Measurements from ENCODE around the gene FAM114A1. TPM values are rescaled to one million over a fixed set of nuclear protein-coding genes. Genes with fewer than 3 reads are reported as not detected.

The FAM114A1 gene
- total RNA-seq, 1 donor from 2014 or later, result 159 TPM

GRCh38 chr4:38989487-38989886, 121.9 kb downstream of the FAM114A1 start:
- Histone ChIP-seq H3K9ac (ENCODE audit: low read length) (no peak overlapping the region), H3K27ac (ENCODE audit: low read depth, low read length) (no peak overlapping the region), H3K4me2 (ENCODE audit: low read length) (no peak overlapping the region), H3K4me1 (ENCODE audit: insufficient read depth, low read length) (peaks cover 11% of the 10 kb centered on the region), H3K36me3 (ENCODE audit: insufficient read depth, low read length) (no peaks in the 10 kb centered on the region), H4K20me1 (ENCODE audit: insufficient read depth, low read length) (no peaks in the 10 kb centered on the region), H2AFZ (ENCODE audit: low read depth, low read length) (no peak overlapping the region), H3K9me3 (ENCODE audit: insufficient read depth, low read depth, low read length) (no peaks in the 10 kb centered on the region), H3K4me3 (ENCODE audit: insufficient read depth, low read depth, low read length) (no peak overlapping the region), H3K27me3 (ENCODE audit: insufficient read depth, low read length) (no peaks in the 10 kb centered on the region), H3K79me2 (ENCODE audit: insufficient read depth, low read length) (no peaks in the 10 kb centered on the region)
- no peak for FAIRE-seq
- H3K27me3 Mint-ChIP-seq (ENCODE audit: low read depth, unreplicated experiment), result no peaks in the 10 kb centered on the region
- H3K9me3 Mint-ChIP-seq (ENCODE audit: unreplicated experiment), result no peaks in the 10 kb centered on the region
- peaks cover 13% of the 10 kb centered on the region for H3K4me1 Mint-ChIP-seq (ENCODE audit: low read depth, unreplicated experiment)
- TF ChIP-seq CTCF (IDR thresholded peaks at IDR 0.05; ENCODE audit: insufficient read depth, low read depth, low read length), result no peak
- TF ChIP-seq EZH2 (IDR thresholded peaks at IDR 0.05; ENCODE audit: insufficient read depth, low read length), result no peak
- H3K27ac Mint-ChIP-seq (ENCODE audit: unreplicated experiment), result no peak overlapping the region
- H3K4me3 Mint-ChIP-seq (ENCODE audit: unreplicated experiment), result no peak overlapping the region
- no peak for DNase-seq (ENCODE audit: low read depth)
- H3K36me3 Mint-ChIP-seq (ENCODE audit: low read depth, unreplicated experiment), result no peaks in the 10 kb centered on the region

GRCh38 chr4:38990241-38990640, 122.6 kb downstream of the FAM114A1 start:
- Histone ChIP-seq H3K9me3 (ENCODE audit: insufficient read depth, low read depth, low read length) (no peaks in the 10 kb centered on the region), H3K4me1 (ENCODE audit: insufficient read depth, low read length) (peaks cover 7% of the 10 kb centered on the region), H4K20me1 (ENCODE audit: insufficient read depth, low read length) (no peaks in the 10 kb centered on the region), H3K36me3 (ENCODE audit: insufficient read depth, low read length) (no peaks in the 10 kb centered on the region), H3K27me3 (ENCODE audit: insufficient read depth, low read length) (no peaks in the 10 kb centered on the region), H3K4me3 (ENCODE audit: insufficient read depth, low read depth, low read length) (no peak overlapping the region), H3K9ac (ENCODE audit: low read length) (no peak overlapping the region), H3K4me2 (ENCODE audit: low read length) (no peak overlapping the region), H3K27ac (ENCODE audit: low read depth, low read length) (no peak overlapping the region), H3K79me2 (ENCODE audit: insufficient read depth, low read length) (no peaks in the 10 kb centered on the region), H2AFZ (ENCODE audit: low read depth, low read length) (no peak overlapping the region)
- Mint-ChIP-seq H3K9me3 (ENCODE audit: unreplicated experiment) (no peaks in the 10 kb centered on the region), H3K27me3 (ENCODE audit: low read depth, unreplicated experiment) (no peaks in the 10 kb centered on the region), H3K27ac (ENCODE audit: unreplicated experiment) (no peak overlapping the region), H3K4me3 (ENCODE audit: unreplicated experiment) (no peak overlapping the region), H3K4me1 (ENCODE audit: low read depth, unreplicated experiment) (peaks cover 10% of the 10 kb centered on the region), H3K36me3 (ENCODE audit: low read depth, unreplicated experiment) (no peaks in the 10 kb centered on the region)
- no peak for DNase-seq (ENCODE audit: low read depth)
- TF ChIP-seq CTCF (IDR thresholded peaks at IDR 0.05; ENCODE audit: insufficient read depth, low read depth, low read length) (no peak), EZH2 (IDR thresholded peaks at IDR 0.05; ENCODE audit: insufficient read depth, low read length) (no peak)
- FAIRE-seq, result no peak

GRCh38 chr4:38993683-38994082, 126.1 kb downstream of the FAM114A1 start:
- no peak overlapping the region for H3K4me3 Mint-ChIP-seq (ENCODE audit: unreplicated experiment)
- Histone ChIP-seq H3K4me1 (ENCODE audit: insufficient read depth, low read length) (no peaks in the 10 kb centered on the region), H3K79me2 (ENCODE audit: insufficient read depth, low read length) (no peaks in the 10 kb centered on the region), H3K36me3 (ENCODE audit: insufficient read depth, low read length) (no peaks in the 10 kb centered on the region), H2AFZ (ENCODE audit: low read depth, low read length) (no peak overlapping the region), H3K27ac (ENCODE audit: low read depth, low read length) (no peak overlapping the region), H4K20me1 (ENCODE audit: insufficient read depth, low read length) (no peaks in the 10 kb centered on the region), H3K27me3 (ENCODE audit: insufficient read depth, low read length) (no peaks in the 10 kb centered on the region), H3K9me3 (ENCODE audit: insufficient read depth, low read depth, low read length) (no peaks in the 10 kb centered on the region), H3K4me2 (ENCODE audit: low read length) (no peak overlapping the region), H3K9ac (ENCODE audit: low read length) (no peak overlapping the region), H3K4me3 (ENCODE audit: insufficient read depth, low read depth, low read length) (no peak overlapping the region)
- H3K27me3 Mint-ChIP-seq (ENCODE audit: low read depth, unreplicated experiment), result no peaks in the 10 kb centered on the region
- DNase-seq (ENCODE audit: low read depth), result no peak
- TF ChIP-seq EZH2 (IDR thresholded peaks at IDR 0.05; ENCODE audit: insufficient read depth, low read length) (no peak), CTCF (IDR thresholded peaks at IDR 0.05; ENCODE audit: insufficient read depth, low read depth, low read length) (no peak)
- FAIRE-seq, result no peak
- no peaks in the 10 kb centered on the region for H3K36me3 Mint-ChIP-seq (ENCODE audit: low read depth, unreplicated experiment)
- no peaks in the 10 kb centered on the region for H3K4me1 Mint-ChIP-seq (ENCODE audit: low read depth, unreplicated experiment)
- no peaks in the 10 kb centered on the region for H3K9me3 Mint-ChIP-seq (ENCODE audit: unreplicated experiment)
- H3K27ac Mint-ChIP-seq (ENCODE audit: unreplicated experiment), result no peak overlapping the region
